ENCODE data around the gene ARRDC3. TPM values are rescaled to one million over a fixed set of nuclear protein-coding genes. Genes with fewer than 3 reads are reported as not detected.

Gene ARRDC3
- total RNA-seq, 3 donors from 2014 or later: 75.5 to 261 (median 100) TPM

DNA sequence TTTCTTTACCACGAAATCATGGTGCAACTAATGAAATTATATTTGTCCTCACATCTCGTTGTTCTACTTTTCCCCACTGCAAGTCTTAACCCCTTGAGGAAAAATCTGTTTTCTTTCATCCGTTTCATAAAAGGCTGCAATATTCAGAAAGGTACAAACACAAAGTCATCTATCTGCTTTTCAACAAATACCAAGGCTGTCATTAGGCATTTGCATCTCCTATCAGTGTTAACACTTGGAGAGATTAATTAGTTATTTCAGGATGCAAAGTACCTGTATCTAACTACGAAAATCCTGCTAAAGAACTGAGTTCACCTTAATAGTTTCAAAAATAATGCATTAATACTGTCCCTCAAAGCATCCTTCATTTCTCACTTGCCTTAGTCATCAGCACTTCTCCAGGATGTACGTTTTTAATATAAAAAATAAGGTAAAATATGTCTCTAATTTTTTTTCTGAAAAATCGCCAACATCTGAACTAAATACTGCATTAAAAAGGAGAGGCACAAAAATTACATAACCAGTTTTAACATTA, 1.8 kb downstream of the ARRDC3 start:
- no peaks in the 10 kb centered on the region for H3K9me3 ChIP-seq
- H3K27ac ChIP-seq: peak overlapping the region; percentile 99 to 100

DNA sequence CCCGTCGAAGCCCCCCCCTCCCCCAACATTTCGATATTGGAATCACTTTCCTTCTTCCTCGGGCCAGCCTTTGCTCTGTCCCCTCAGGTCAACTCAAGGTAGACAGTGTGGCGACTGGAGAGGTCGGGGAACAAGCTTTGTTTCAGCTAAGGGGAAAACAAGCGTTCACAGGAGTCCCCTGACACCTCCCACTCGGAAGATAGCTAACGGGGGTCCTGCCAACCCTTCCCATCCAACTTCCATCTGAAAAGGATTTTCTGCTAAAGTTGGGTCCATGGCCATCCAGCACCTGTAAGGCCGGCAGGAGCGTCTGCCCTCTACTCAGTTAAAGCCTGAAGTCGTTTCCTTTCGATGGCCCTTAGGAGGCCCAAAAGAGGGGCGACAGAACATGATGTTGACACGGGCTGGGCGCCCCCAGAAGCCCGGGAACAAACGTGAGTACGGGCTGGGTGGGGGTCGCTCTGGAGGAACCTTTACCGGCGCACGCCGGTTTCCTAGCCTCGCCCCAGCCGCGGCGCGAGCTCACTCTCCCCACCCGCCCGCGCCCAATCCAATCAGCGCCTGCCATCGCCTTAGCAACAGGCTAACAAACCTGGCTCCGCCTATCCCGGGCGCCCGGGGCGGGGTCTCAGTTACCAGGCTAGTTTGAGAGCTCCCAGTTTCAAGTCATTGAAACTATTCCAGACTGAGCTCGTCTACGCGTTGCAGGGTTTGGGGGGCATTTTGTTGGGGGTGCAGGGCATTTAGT, 2.5 kb downstream of the ARRDC3 start:
- intact Hi-C loops (cut with DNase I; ENCODE audit: low total_unique reads): loop anchor here (10.0 kb wide), 1 partner anchor 276 kb away; no protein-coding TSS in a partner anchor
- peak; percentile 74 for TF ChIP-seq POLR2A (IDR thresholded peaks at IDR 0.05)
- peak; percentile 83 to 98 (median 95) for TF ChIP-seq POLR2AphosphoS5 (IDR thresholded peaks at IDR 0.05)
- TF ChIP-seq, protein P1, sequence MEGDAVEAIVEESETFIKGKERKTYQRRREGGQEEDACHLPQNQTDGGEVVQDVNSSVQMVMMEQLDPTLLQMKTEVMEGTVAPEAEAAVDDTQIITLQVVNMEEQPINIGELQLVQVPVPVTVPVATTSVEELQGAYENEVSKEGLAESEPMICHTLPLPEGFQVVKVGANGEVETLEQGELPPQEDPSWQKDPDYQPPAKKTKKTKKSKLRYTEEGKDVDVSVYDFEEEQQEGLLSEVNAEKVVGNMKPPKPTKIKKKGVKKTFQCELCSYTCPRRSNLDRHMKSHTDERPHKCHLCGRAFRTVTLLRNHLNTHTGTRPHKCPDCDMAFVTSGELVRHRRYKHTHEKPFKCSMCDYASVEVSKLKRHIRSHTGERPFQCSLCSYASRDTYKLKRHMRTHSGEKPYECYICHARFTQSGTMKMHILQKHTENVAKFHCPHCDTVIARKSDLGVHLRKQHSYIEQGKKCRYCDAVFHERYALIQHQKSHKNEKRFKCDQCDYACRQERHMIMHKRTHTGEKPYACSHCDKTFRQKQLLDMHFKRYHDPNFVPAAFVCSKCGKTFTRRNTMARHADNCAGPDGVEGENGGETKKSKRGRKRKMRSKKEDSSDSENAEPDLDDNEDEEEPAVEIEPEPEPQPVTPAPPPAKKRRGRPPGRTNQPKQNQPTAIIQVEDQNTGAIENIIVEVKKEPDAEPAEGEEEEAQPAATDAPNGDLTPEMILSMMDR (IDR thresholded peaks at IDR 0.05): peak in 1 of 3 donors; percentile 24
- Histone ChIP-seq H3K9me3 (no peaks in the 10 kb centered on the region), H3K27me3 (no peaks in the 10 kb centered on the region), H3K27ac (peak overlapping the region; percentile 99 to 100), H3K36me3 (no peaks in the 10 kb centered on the region), H3K4me1 (peaks cover 0 to 7% of the 10 kb centered on the region in 2 donors), H3K4me3 (peak overlapping the region; percentile 64 to 82 (median 73))
- peak; percentile 99 for DNase-seq (ENCODE audit: low spot score in 2 of 2)

More for the DNA sequence above, 1.8 kb downstream of the ARRDC3 start:
- no peaks in the 10 kb centered on the region for H3K36me3 ChIP-seq
- intact Hi-C loops (cut with DNase I; ENCODE audit: low total_unique reads): loop anchor here (10.0 kb wide), 1 partner anchor 277 kb away; no protein-coding TSS in a partner anchor
- DNase-seq (ENCODE audit: low spot score in 2 of 2): no peak
- no peaks in the 10 kb centered on the region for H3K27me3 ChIP-seq
- H3K4me1 ChIP-seq: peaks cover 0 to 7% of the 10 kb centered on the region in 2 donors
- H3K4me3 ChIP-seq: peak overlapping the region; percentile 64 to 82 (median 73)
- TF ChIP-seq POLR2A (IDR thresholded peaks at IDR 0.05): no peak
- TF ChIP-seq POLR2AphosphoS5 (IDR thresholded peaks at IDR 0.05): no peak
- TF ChIP-seq, protein P1 (IDR thresholded peaks at IDR 0.05): no peak

DNA sequence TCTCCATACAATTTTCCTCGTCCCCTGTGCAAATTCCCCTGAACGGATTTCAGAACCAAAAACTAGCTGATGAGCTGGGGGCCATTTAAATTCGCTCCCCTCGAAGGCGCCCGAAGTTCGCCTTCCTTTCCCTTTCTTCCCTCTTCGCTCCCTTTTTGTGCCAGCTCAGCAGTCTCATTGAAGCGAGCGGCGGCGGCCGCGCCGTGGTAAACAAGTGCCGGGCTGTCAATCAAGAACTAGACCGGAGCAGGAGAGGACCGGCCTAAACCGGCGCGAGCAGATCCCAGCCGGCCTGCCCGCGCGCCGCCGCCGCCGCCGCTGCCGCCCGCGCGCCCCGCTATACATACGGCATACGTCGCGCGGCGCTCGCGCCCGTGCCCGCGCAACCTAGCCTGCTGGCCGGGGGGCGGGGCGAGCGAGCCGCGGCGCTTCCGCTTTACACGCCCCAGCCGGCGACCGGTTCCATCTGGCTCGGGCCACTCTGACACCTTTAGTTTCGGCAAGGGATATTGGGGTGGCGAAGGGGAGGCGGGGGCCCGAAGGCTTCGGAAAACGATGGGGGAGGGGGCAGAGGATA, 3.1 kb downstream of the ARRDC3 start:
- H3K4me3 ChIP-seq: peak overlapping the region; percentile 64 to 82 (median 73)
- intact Hi-C loops (cut with DNase I; ENCODE audit: low total_unique reads): loop anchor here (10.0 kb wide), 1 partner anchor 275 kb away; no protein-coding TSS in a partner anchor

DNA sequence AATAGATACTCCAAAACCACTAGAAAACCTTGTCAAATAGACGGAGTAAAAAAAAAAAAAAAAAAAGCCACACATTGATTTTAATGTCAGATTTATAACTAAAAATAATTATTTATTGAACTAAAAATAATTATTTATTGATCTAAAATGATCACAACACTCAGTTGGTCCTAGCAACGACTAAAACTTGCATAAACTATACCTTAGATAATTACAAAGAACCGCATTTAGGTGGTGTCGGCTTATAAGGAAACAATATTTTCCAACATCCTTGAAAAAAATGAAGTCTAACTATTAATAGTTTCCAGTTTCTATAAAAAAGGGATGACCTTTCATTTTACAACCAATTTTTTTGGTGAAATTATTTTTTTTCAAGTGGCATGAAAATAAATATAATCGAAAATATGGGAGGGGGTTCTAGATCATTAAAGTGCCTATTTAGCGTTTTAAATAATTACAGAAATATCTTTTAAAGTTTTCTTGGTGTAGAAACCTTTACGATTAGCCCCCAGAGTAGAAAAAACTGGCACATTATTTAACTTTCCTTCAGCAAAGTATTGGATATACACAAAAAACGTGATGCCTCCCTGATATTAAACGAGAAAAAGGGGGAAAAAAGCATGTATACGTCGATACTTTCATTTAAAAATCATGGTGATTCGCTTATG, 3.7 kb downstream of the ARRDC3 start:
- no peak for DNase-seq (ENCODE audit: low spot score in 2 of 2)
- H3K27me3 ChIP-seq: no peaks in the 10 kb centered on the region
- H3K36me3 ChIP-seq: peaks cover 8% of the 10 kb centered on the region
- peak overlapping the region; percentile 99 to 100 for H3K27ac ChIP-seq
- intact Hi-C loops (cut with DNase I; ENCODE audit: low total_unique reads): no loop called here
- TF ChIP-seq POLR2AphosphoS5 (IDR thresholded peaks at IDR 0.05) (no peak), POLR2A (IDR thresholded peaks at IDR 0.05) (no peak)
- TF ChIP-seq, protein P1 (IDR thresholded peaks at IDR 0.05): no peak
- peak overlapping the region; percentile 64 to 82 (median 73) for H3K4me3 ChIP-seq
- peaks cover 0 to 7% of the 10 kb centered on the region in 2 donors for H3K4me1 ChIP-seq
- H3K9me3 ChIP-seq: no peaks in the 10 kb centered on the region

More for the DNA sequence above, 3.1 kb downstream of the ARRDC3 start:
- Histone ChIP-seq H3K36me3 (peaks cover 2% of the 10 kb centered on the region), H3K27ac (peak overlapping the region; percentile 99 to 100), H3K9me3 (no peaks in the 10 kb centered on the region), H3K4me1 (peaks cover 0 to 7% of the 10 kb centered on the region in 2 donors), H3K27me3 (no peaks in the 10 kb centered on the region)
- DNase-seq (ENCODE audit: low spot score in 2 of 2): peak; percentile 92 to 94
- TF ChIP-seq POLR2A (IDR thresholded peaks at IDR 0.05): no peak
- TF ChIP-seq POLR2AphosphoS5 (IDR thresholded peaks at IDR 0.05): peak; percentile 76 to 89 (median 76)

DNA sequence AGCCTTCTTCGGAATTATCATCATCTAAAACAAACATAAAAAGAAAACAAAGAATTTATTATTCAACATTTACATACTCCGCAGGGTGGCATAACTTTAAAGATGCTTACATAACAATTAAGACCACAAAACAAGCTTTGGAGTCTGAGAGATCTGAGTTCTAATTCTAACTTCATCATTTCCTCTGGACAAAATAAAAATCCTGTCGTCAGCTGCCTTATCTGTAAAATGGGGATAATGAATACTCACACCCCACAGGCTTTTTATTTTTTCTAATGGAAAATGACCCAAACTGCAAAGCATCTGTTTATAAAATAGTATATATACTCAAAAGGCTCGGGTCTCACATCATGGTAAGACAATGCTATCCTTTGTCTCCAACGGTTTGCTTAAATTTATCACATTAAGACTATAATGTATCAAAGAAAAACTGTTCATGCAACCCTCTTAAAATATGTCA, 4.3 kb downstream of the ARRDC3 start:
- peaks cover 0 to 7% of the 10 kb centered on the region in 2 donors for H3K4me1 ChIP-seq
- intact Hi-C loops (cut with DNase I; ENCODE audit: low total_unique reads): no loop called here
- H3K27ac ChIP-seq: peak overlapping the region; percentile 39 to 100
- H3K36me3 ChIP-seq: peaks cover 9% of the 10 kb centered on the region
- H3K4me3 ChIP-seq: peak overlapping the region; percentile 64 to 82 (median 73)
- H3K27me3 ChIP-seq: no peaks in the 10 kb centered on the region
- H3K9me3 ChIP-seq: no peaks in the 10 kb centered on the region
- TF ChIP-seq, protein P1 (IDR thresholded peaks at IDR 0.05): no peak
- TF ChIP-seq POLR2AphosphoS5 (IDR thresholded peaks at IDR 0.05): no peak
- no peak for TF ChIP-seq POLR2A (IDR thresholded peaks at IDR 0.05)
- no peak for DNase-seq (ENCODE audit: low spot score in 2 of 2)

Data from breast epithelium (tissue), 4 donors.